HepG2 (cell line): ENCODE measurements around the gene TMEM219. TPM values are rescaled to one million over a fixed set of nuclear protein-coding genes. Genes with fewer than 3 reads are reported as not detected.

ENCODE experiments used
- ATRX ChIP-seq: sonication (generic); formaldehyde crosslinking; IDR thresholded peaks from 2 replicates; pipeline ENCODE4 v1.4.0; 2020; ENCODE audit warnings: missing genetic modification reagents, borderline replicate concordance
- ELF3 ChIP-seq: IDR thresholded peaks from 2 replicates; pipeline ENCODE4 v1.6.1; 2016; ENCODE audit warnings: missing genetic modification reagents, missing compliant biosample characterization
- GATAD2A ChIP-seq: IDR thresholded peaks from 2 replicates; pipeline ENCODE4 v1.6.1; 2016
- HDAC2 ChIP-seq: sonication (generic); formaldehyde crosslinking; IDR thresholded peaks from 2 replicates; pipeline ENCODE4 v1.4.0; 2020; ENCODE audit warnings: missing genetic modification reagents
- POLR2A ChIP-seq, 2 experiments: IDR thresholded peaks; 2 replicates each; pipeline ENCODE4 v1.6.1; 2011; ENCODE audit warnings: low read depth in 2 of 2, low read length in 2 of 2, mild to moderate bottlenecking in 1 of 2, moderate library complexity in 1 of 2; ENCODE audit not compliant: insufficient read depth in 1 of 2
- RBM39 ChIP-seq: fragments of 200-400 bp; formaldehyde crosslinking; IDR thresholded peaks from one replicate; pipeline ENCODE4 v1.6.1; 2018; ENCODE audit warnings: antibody characterized with exemption, mild to moderate bottlenecking, low read depth, low read length; ENCODE audit not compliant: poor library complexity, severe bottlenecking
- TAF1 ChIP-seq: sonication (generic); formaldehyde crosslinking; IDR thresholded peaks from 2 replicates; pipeline ENCODE4 v1.4.0; 2020; ENCODE audit warnings: missing genetic modification reagents
- TBX3 ChIP-seq: fragments of 450-650 bp; IDR thresholded peaks from 2 replicates; pipeline ENCODE4 v1.6.1; 2017; ENCODE audit warnings: antibody characterized with exemption, mild to moderate bottlenecking, inconsistent platforms, borderline replicate concordance
- TCF12 ChIP-seq, 2 experiments: fragments of 450-650 bp in 1 of 2; sonication (generic) in 1 of 2; formaldehyde crosslinking in 1 of 2; IDR thresholded peaks; 2 replicates each; pipeline versions ENCODE4 v1.6.1 to v1.8.0; 2017 to 2022; ENCODE audit warnings: antibody characterized with exemption in 1 of 2, mild to moderate bottlenecking in 1 of 2, missing genetic modification reagents in 1 of 2, moderate library complexity in 1 of 2
- XRCC5 ChIP-seq: fragments of 200-400 bp; formaldehyde crosslinking; optimal IDR thresholded peaks from 2 replicates; pipeline ENCODE3; 2017; ENCODE audit warnings: mild to moderate bottlenecking, low read length
- ZBTB20 ChIP-seq: sonication (generic); formaldehyde crosslinking; IDR thresholded peaks from 2 replicates; pipeline ENCODE4 v1.8.1; 2023; ENCODE audit warnings: missing genetic modification reagents, low read depth, mild to moderate bottlenecking, borderline replicate concordance
- ZMAT3 ChIP-seq: sonication (generic); formaldehyde crosslinking; conservative IDR thresholded peaks from 2 replicates; pipeline ENCODE4 v1.7.0; 2021; ENCODE audit warnings: missing genetic modification reagents
- ZNF124 ChIP-seq: sonication (generic); formaldehyde crosslinking; IDR thresholded peaks from 2 replicates; pipeline ENCODE4 v1.4.0; 2020; ENCODE audit warnings: missing genetic modification reagents
- ZNF207 ChIP-seq: fragments of 450-650 bp; IDR thresholded peaks from 2 replicates; pipeline ENCODE4 v1.6.1; 2016; ENCODE audit warnings: antibody characterized with exemption, borderline replicate concordance
- ZNF296 ChIP-seq: sonication (generic); formaldehyde crosslinking; conservative IDR thresholded peaks from 2 replicates; pipeline ENCODE4 v1.5.0; 2020; ENCODE audit warnings: mild to moderate bottlenecking, missing genetic modification reagents
- ZNF773 ChIP-seq: sonication (generic); formaldehyde crosslinking; IDR thresholded peaks from 2 replicates; pipeline ENCODE4 v1.4.0; 2020; ENCODE audit warnings: missing genetic modification reagents, borderline replicate concordance
- polyA plus RNA-seq, 8 experiments: library from polyadenylated mRNA; depleted of rRNA in 3 of 8; stranded (reverse) in 7 of 8; unstranded in 1 of 8; fragments of >200 nt; fragmentation: Illumina TruSeq in 4 of 8; extraction: Trizol in 4 of 8; gene quantifications; 2 replicates each; pipeline versions ENCODE4 v1.2.1 to v1.2.3, GENCODE V29; 2011 to 2016; ENCODE audit warnings: low read depth in 4 of 8, missing spikeins in 1 of 8, mixed read lengths in 1 of 8; ENCODE audit not compliant: insufficient read depth in 1 of 8
- total RNA-seq, 5 experiments: library from RNA; depleted of rRNA; stranded (reverse); fragments of >200 nt; fragmentation: Illumina TruSeq; extraction: Trizol; gene quantifications; 2 replicates each; pipeline ENCODE4 v1.2.3, GENCODE V29; 2016; ENCODE audit warnings: low read depth in 1 of 5
- TF ChIP-seq, protein P1 (sequence below): sonication (generic); formaldehyde crosslinking; IDR thresholded peaks from 2 replicates; pipeline ENCODE4 v1.8.0; 2022; ENCODE audit warnings: missing genetic modification reagents, mild to moderate bottlenecking, moderate library complexity, borderline replicate concordance
- TF ChIP-seq, protein P2 (sequence below): sonication (generic); formaldehyde crosslinking; IDR thresholded peaks from 2 replicates; pipeline ENCODE4 v1.5.1; 2020; ENCODE audit warnings: mild to moderate bottlenecking, missing genetic modification reagents, borderline replicate concordance
- TF ChIP-seq, protein P3 (sequence below): IDR thresholded peaks from 2 replicates; pipeline ENCODE4 v1.6.1; 2016; ENCODE audit warnings: missing compliant biosample characterization, missing genetic modification reagents, borderline replicate concordance

TMEM219 gene
- total and polyA plus RNA-seq, 2 of the 13 experiments (the other 11 are each of a cell fraction or from before 2014, with no cell fraction given), result 105 to 115 TPM

DNA sequence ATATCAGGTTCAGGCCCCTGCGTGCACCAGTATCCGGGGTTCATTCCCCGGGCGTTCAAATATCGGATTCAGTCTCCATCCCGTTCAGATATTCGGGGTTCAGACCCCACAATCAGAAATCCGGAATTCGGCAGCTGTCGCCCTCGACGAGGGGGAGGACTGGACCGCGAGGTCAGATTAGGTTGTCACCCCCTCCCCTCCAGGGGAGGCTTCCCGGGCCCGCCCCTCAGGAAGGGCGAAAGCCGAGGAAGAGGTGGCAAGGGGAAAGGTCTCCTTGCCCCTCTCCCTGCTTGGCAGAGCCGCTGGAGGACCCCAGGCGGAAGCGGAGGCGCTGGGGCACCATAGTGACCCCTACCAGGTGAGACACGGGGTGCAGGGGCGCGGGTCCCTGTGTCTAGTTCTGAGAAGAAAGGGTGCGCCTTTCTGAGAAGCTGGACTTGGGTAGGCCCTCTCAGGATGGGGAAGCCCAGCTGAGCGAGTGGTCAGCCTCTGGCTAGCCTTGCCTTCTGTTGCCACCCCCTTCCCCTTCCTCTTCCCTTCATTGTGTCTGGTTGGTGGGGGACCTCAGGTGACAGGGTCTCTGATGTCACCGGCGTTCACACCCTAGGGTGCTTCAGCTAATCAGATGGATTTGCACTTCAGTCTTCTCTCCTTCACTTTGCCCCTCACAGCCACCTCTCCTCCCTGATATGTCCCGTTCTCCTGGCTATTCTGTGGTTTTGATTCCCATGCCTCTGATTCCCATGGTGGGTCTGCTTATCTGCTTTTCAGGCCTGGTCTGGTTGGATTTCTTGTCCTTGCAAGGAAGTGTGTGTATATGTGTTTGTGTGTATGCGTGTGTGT, 12.6 kb downstream of the TMEM219 start (continued):
- TF ChIP-seq ZBTB20, result 0 out of 2 replicates have a peak, but pooled peaks have one; percentile 72
- TF ChIP-seq TAF1 (CRISPR knock-in tag), result 0 out of 2 replicates have a peak, but pooled peaks have one; percentile 20
- TF ChIP-seq ELF3, result peak; percentile 51; the same call in 1 of the 2 replicates
- TF ChIP-seq GATAD2A (CRISPR knock-in tag), result no peak
- TF ChIP-seq ZNF296 (CRISPR knock-in tag), result 0 out of 2 replicates have a peak, but pooled peaks have one; percentile 8
- no peak for TF ChIP-seq XRCC5
- 0 out of 2 replicates have a peak, but pooled peaks have one; percentile 20 for TF ChIP-seq ZNF773 (CRISPR knock-in tag)
- 0 out of 2 replicates have a peak, but pooled peaks have one; percentile 11 for TF ChIP-seq ATRX
- TF ChIP-seq, protein P1, sequence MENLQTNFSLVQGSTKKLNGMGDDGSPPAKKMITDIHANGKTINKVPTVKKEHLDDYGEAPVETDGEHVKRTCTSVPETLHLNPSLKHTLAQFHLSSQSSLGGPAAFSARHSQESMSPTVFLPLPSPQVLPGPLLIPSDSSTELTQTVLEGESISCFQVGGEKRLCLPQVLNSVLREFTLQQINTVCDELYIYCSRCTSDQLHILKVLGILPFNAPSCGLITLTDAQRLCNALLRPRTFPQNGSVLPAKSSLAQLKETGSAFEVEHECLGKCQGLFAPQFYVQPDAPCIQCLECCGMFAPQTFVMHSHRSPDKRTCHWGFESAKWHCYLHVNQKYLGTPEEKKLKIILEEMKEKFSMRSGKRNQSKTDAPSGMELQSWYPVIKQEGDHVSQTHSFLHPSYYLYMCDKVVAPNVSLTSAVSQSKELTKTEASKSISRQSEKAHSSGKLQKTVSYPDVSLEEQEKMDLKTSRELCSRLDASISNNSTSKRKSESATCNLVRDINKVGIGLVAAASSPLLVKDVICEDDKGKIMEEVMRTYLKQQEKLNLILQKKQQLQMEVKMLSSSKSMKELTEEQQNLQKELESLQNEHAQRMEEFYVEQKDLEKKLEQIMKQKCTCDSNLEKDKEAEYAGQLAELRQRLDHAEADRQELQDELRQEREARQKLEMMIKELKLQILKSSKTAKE (CRISPR knock-in tag), result peak; percentile 29; the same call in 1 of the 2 replicates
- peak; percentile 2 for TF ChIP-seq RBM39
- TF ChIP-seq ZNF207, result peak; percentile 20; the same call in 1 of the 2 replicates
- peak; percentile 6 to 49; a peak in 2 of 4 replicates for TF ChIP-seq POLR2A (IDR thresholded peaks at IDR 0.05; ENCODE audit: insufficient read depth in 1 of 2, low read depth in 2 of 2, low read length in 2 of 2)
- TF ChIP-seq TCF12 (IDR thresholded peaks at IDR 0.05), result no peak
- 0 out of 2 replicates have a peak, but pooled peaks have one; percentile 16 for TF ChIP-seq TCF12 (CRISPR knock-in tag; IDR thresholded peaks at IDR 0.05)
- peak; percentile 29; the same call in 1 of the 2 replicates for TF ChIP-seq TBX3
- TF ChIP-seq ZNF124, result no peak
- TF ChIP-seq ZMAT3 (CRISPR knock-in tag), result no peak; the same call in 1 of the 2 replicates
- 0 out of 2 replicates have a peak, but pooled peaks have one; percentile 10 for TF ChIP-seq HDAC2 (CRISPR knock-in tag)
- TF ChIP-seq, protein P2, sequence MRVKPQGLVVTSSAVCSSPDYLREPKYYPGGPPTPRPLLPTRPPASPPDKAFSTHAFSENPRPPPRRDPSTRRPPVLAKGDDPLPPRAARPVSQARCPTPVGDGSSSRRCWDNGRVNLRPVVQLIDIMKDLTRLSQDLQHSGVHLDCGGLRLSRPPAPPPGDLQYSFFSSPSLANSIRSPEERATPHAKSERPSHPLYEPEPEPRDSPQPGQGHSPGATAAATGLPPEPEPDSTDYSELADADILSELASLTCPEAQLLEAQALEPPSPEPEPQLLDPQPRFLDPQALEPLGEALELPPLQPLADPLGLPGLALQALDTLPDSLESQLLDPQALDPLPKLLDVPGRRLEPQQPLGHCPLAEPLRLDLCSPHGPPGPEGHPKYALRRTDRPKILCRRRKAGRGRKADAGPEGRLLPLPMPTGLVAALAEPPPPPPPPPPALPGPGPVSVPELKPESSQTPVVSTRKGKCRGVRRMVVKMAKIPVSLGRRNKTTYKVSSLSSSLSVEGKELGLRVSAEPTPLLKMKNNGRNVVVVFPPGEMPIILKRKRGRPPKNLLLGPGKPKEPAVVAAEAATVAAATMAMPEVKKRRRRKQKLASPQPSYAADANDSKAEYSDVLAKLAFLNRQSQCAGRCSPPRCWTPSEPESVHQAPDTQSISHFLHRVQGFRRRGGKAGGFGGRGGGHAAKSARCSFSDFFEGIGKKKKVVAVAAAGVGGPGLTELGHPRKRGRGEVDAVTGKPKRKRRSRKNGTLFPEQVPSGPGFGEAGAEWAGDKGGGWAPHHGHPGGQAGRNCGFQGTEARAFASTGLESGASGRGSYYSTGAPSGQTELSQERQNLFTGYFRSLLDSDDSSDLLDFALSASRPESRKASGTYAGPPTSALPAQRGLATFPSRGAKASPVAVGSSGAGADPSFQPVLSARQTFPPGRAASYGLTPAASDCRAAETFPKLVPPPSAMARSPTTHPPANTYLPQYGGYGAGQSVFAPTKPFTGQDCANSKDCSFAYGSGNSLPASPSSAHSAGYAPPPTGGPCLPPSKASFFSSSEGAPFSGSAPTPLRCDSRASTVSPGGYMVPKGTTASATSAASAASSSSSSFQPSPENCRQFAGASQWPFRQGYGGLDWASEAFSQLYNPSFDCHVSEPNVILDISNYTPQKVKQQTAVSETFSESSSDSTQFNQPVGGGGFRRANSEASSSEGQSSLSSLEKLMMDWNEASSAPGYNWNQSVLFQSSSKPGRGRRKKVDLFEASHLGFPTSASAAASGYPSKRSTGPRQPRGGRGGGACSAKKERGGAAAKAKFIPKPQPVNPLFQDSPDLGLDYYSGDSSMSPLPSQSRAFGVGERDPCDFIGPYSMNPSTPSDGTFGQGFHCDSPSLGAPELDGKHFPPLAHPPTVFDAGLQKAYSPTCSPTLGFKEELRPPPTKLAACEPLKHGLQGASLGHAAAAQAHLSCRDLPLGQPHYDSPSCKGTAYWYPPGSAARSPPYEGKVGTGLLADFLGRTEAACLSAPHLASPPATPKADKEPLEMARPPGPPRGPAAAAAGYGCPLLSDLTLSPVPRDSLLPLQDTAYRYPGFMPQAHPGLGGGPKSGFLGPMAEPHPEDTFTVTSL (CRISPR knock-in tag), result no peak
- TF ChIP-seq, protein P3, sequence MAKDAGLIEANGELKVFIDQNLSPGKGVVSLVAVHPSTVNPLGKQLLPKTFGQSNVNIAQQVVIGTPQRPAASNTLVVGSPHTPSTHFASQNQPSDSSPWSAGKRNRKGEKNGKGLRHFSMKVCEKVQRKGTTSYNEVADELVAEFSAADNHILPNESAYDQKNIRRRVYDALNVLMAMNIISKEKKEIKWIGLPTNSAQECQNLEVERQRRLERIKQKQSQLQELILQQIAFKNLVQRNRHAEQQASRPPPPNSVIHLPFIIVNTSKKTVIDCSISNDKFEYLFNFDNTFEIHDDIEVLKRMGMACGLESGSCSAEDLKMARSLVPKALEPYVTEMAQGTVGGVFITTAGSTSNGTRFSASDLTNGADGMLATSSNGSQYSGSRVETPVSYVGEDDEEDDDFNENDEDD, result 0 out of 2 replicates have a peak, but pooled peaks have one; percentile 10
